ENCODE results near the gene STK10.

GRCh38 chr5:172169216-172169615, 18.8 kb downstream of the STK10 start:
- TF ChIP-seq EZH2 (IDR thresholded peaks at IDR 0.05; ENCODE audit: borderline replicate concordance, low read depth, low read length, severe bottlenecking) (no peak), CTCF (IDR thresholded peaks at IDR 0.05; ENCODE audit: borderline replicate concordance, extremely low read depth, low read length, poor library complexity, severe bottlenecking) (no peak)
